GM12878 (cell line): ENCODE measurements around the gene CILP2. TPM values are rescaled to one million over a fixed set of nuclear protein-coding genes. Genes with fewer than 3 reads are reported as not detected.

Experiments used
- ATAC-seq: fragments of 200-7000 bp; cut with Tn5 transposase; 3 replicates; pipeline ENCODE4 v1.9.1; 2020; ENCODE audit warnings: mild to moderate bottlenecking, moderate library complexity
- BruUV-seq: library from RNA; stranded (reverse); fragments of 400-500 nt; replicated peaks from 2 replicates; lab custom pipeline; 2021; lab: Mats Ljungman, UMichigan
- CTCF ChIA-PET: fragments of 300-600 bp; sonication (Branson Sonifier 250); formaldehyde crosslinking; extraction: SDS; loops from one replicate; lab custom pipeline; 2021; ENCODE audit warnings: inconsistent platforms; lab: Yijun Ruan, JAX
- POLR2A ChIA-PET: fragments of 350-600 bp; formaldehyde crosslinking; extraction: SDS; loops from one replicate; lab custom pipeline; 2021; ENCODE audit warnings: inconsistent platforms; lab: Charles Lee
- RAD21 ChIA-PET: fragments of 300-600 bp; sonication (Branson Sonifier 250); formaldehyde crosslinking; loops from one replicate; lab custom pipeline; 2023; ENCODE audit warnings: antibody characterized with exemption; ENCODE audit not compliant: unreplicated experiment; lab: Charles Lee
- SMC1A ChIA-PET: fragments of 300-600 bp; sonication (Branson Sonifier 250); formaldehyde crosslinking; loops from one replicate; lab custom pipeline; 2023; ENCODE audit not compliant: unreplicated experiment, uncharacterized antibody; lab: Charles Lee
- DNase-seq: peaks from one replicate; pipeline ENCODE4 v3.0.0-alpha.2; 2011; ENCODE audit warnings: low read depth, low spot score
- FAIRE-seq: peaks from 3 replicates; lab custom pipeline; 2011; peaks lifted over from hg19 to GRCh38; lab: Jason Lieb, UNC
- H2AFZ ChIP-seq: 2 replicates; pipeline ENCODE4 v1.6.0; 2011; ENCODE audit warnings: low read depth, low read length, control low read depth; ENCODE audit not compliant: control insufficient read depth
- H3K27ac ChIP-seq: 2 replicates; pipeline ENCODE4 v1.5.1; 2011; ENCODE audit warnings: control low read depth; ENCODE audit not compliant: control insufficient read depth, insufficient read depth
- H3K27me3 ChIP-seq, 2 experiments: replicated peaks in 1 of 2; 2 replicates each; pipeline versions ENCODE4 v1.6.0 to v1.6.1; 2011; ENCODE audit warnings: low read length in 1 of 2; ENCODE audit not compliant: control insufficient read depth in 2 of 2, insufficient read depth in 2 of 2
- H3K36me3 ChIP-seq, 2 experiments: 2 replicates each; pipeline ENCODE4 v1.5.1; 2011; ENCODE audit warnings: low read length in 1 of 2; ENCODE audit not compliant: control insufficient read depth in 2 of 2, insufficient read depth in 2 of 2
- H3K4me1 ChIP-seq: 2 replicates; pipeline ENCODE4 v1.6.1; 2011; ENCODE audit warnings: mild to moderate bottlenecking, low read length, moderate library complexity, mixed read lengths; ENCODE audit not compliant: control insufficient read depth, insufficient read depth
- H3K4me2 ChIP-seq: 2 replicates; pipeline ENCODE4 v1.6.0; 2011; ENCODE audit warnings: control low read depth; ENCODE audit not compliant: control insufficient read depth, insufficient read depth
- H3K4me3 ChIP-seq: fragments of 200-600 bp; sonication (generic); 2 replicates; pipeline ENCODE4 v1.5.1; 2016
- H3K79me2 ChIP-seq: 2 replicates; pipeline ENCODE4 v1.6.0; 2011; ENCODE audit warnings: low read length; ENCODE audit not compliant: control insufficient read depth, insufficient read depth
- H3K9ac ChIP-seq: 2 replicates; pipeline ENCODE4 v1.8.0; 2011; ENCODE audit warnings: low read length, control low read depth, mixed read lengths; ENCODE audit not compliant: control insufficient read depth, insufficient read depth
- H3K9me3 ChIP-seq: replicated peaks from 3 replicates; pipeline ENCODE4 v1.5.1; 2011; ENCODE audit warnings: mild to moderate bottlenecking, low read length; ENCODE audit not compliant: control insufficient read depth, insufficient read depth
- H4K20me1 ChIP-seq: 2 replicates; pipeline ENCODE4 v1.6.0; 2011; ENCODE audit not compliant: control insufficient read depth, insufficient read depth
- CREB1 ChIP-seq: IDR thresholded peaks from 2 replicates; pipeline ENCODE4 v1.6.1; 2012; ENCODE audit warnings: low read depth, mild to moderate bottlenecking, inconsistent platforms
- CTCF ChIP-seq, 3 experiments: IDR thresholded peaks in 2 of 3; conservative IDR thresholded peaks in 1 of 3; 2 replicates each; pipeline ENCODE4 v1.5.1; 2011; ENCODE audit warnings: low read depth in 3 of 3, low read length in 3 of 3, mild to moderate bottlenecking in 3 of 3, control low read depth in 2 of 3, moderate library complexity in 2 of 3, inconsistent platforms in 1 of 3, mixed read lengths in 1 of 3; ENCODE audit not compliant: control insufficient read depth in 2 of 3, insufficient read depth in 1 of 3; ENCODE audit errors: extremely low read depth in 1 of 3
- E4F1 ChIP-seq: fragments of 450-650 bp; IDR thresholded peaks from 2 replicates; pipeline ENCODE4 v1.6.1; 2018; ENCODE audit warnings: borderline replicate concordance, mild to moderate bottlenecking; ENCODE audit not compliant: partially characterized antibody
- ETV6 ChIP-seq, 2 experiments: fragments of 450-650 bp in 1 of 2; IDR thresholded peaks in 1 of 2; conservative IDR thresholded peaks in 1 of 2; 2 replicates each; pipeline ENCODE4 v1.6.1; 2014; ENCODE audit warnings: antibody characterized with exemption in 1 of 2, borderline replicate concordance in 1 of 2, low read depth in 1 of 2, mild to moderate bottlenecking in 1 of 2, moderate library complexity in 1 of 2
- GABPA ChIP-seq: IDR thresholded peaks from 2 replicates; pipeline ENCODE4 v1.6.1; 2014; ENCODE audit warnings: antibody characterized with exemption, low read depth, mild to moderate bottlenecking, inconsistent platforms
- HDAC6 ChIP-seq: fragments of 200-600 bp; sonication (generic); IDR thresholded peaks from one replicate; pipeline ENCODE4 v1.8.0; 2017; ENCODE audit warnings: antibody characterized with exemption; ENCODE audit not compliant: unreplicated experiment
- KAT2A ChIP-seq: conservative IDR thresholded peaks from 2 replicates; pipeline ENCODE4 v1.6.1; 2011; ENCODE audit warnings: low read depth, low read length; ENCODE audit not compliant: control insufficient read depth
- MAX ChIP-seq: IDR thresholded peaks from 2 replicates; pipeline ENCODE4 v1.6.1; 2012; ENCODE audit warnings: low read depth, low read length, improper control_type of control experiment
- RAD21 ChIP-seq: IDR thresholded peaks from 2 replicates; pipeline ENCODE4 v1.6.1; 2011; ENCODE audit warnings: mild to moderate bottlenecking, low read depth, low read length, moderate library complexity; ENCODE audit not compliant: insufficient read depth
- RUNX3 ChIP-seq: IDR thresholded peaks from 2 replicates; pipeline ENCODE4 v1.6.1; 2012; ENCODE audit warnings: low read length, inconsistent platforms
- SMARCA5 ChIP-seq: fragments of 450-650 bp; IDR thresholded peaks from 2 replicates; pipeline ENCODE4 v1.6.1; 2017; ENCODE audit warnings: mild to moderate bottlenecking
- SMC3 ChIP-seq: IDR thresholded peaks from 2 replicates; pipeline ENCODE4 v1.6.1; 2011; ENCODE audit warnings: low read length, improper control_type of control experiment, borderline replicate concordance
- USF2 ChIP-seq: IDR thresholded peaks from 2 replicates; pipeline ENCODE4 v1.6.1; 2011; ENCODE audit warnings: low read depth, low read length, improper control_type of control experiment, borderline replicate concordance
- YY1 ChIP-seq: IDR thresholded peaks from 2 replicates; pipeline ENCODE4 v1.6.1; 2011; ENCODE audit warnings: low read depth, mild to moderate bottlenecking, low read length
- ZNF24 ChIP-seq: fragments of 450-650 bp; IDR thresholded peaks from 2 replicates; pipeline ENCODE4 v1.6.1; 2017; ENCODE audit warnings: antibody characterized with exemption, mild to moderate bottlenecking
- ZNF384 ChIP-seq: IDR thresholded peaks from 2 replicates; pipeline ENCODE4 v1.6.1; 2012; ENCODE audit warnings: low read depth, mild to moderate bottlenecking, low read length, improper control_type of control experiment, borderline replicate concordance
- WGBS: methylation state at CpG from one replicate; pipeline ENCODE4 v1.1.6; 2016; ENCODE audit warnings: low lambda C conversion rate; ENCODE audit not compliant: insufficient replicate concordance, insufficient coverage; ENCODE audit errors: missing lambda C conversion rate; 5-methylcytosine and 5-hydroxymethylcytosine counted together
- in situ Hi-C: fragments of 300-500 bp; cut with MboI; formaldehyde crosslinking; loops from 9 replicates; pipeline ENCODE4 v1.14.3; 2018; ENCODE audit warnings: mixed read lengths
- intact Hi-C: fragments of 100-400 bp; cut with micrococcal nuclease; formaldehyde crosslinking; loops from one replicate; pipeline ENCODE4 v1.14.2; 2022; ENCODE audit not compliant: unreplicated experiment
- polyA plus RNA-seq, 11 experiments: library from polyadenylated mRNA; depleted of rRNA in 4 of 11; unstranded in 6 of 11; stranded (reverse) in 5 of 11; fragments of >200 nt; fragmentation: Nextera tagmentation in 4 of 11; fragmentation: Illumina TruSeq in 1 of 11; extraction: Ambion mirVana in 4 of 11; extraction: Trizol in 1 of 11; gene quantifications; 1 replicate in 1 of 11; 2 replicates in 10 of 11; pipeline versions ENCODE4 v1.2.1 to v1.2.3, GENCODE V29; 2011 to 2016; ENCODE audit warnings: inconsistent platforms in 2 of 11, missing spikeins in 2 of 11, low read depth in 1 of 11
- total RNA-seq, 4 experiments: library from RNA; depleted of rRNA in 3 of 4; stranded (reverse); fragments of >200 nt in 3 of 4; fragmentation: Illumina TruSeq in 1 of 4; extraction: Trizol in 1 of 4; gene quantifications; 2 replicates each; pipeline versions ENCODE4 v1.2.1 to v1.2.3, GENCODE V29; 2013 to 2021

CILP2 gene
- total and polyA plus RNA-seq, 10 of the 15 experiments (the other 5 are each of a cell fraction or from before 2014, with no cell fraction given): 0.05 to 0.08 (median 0.06) TPM; not detected in 6

GRCh38 chr19:19490214-19490968 is 47.7 kb upstream of the CILP2 start:
- 29% methylated on average over 20 of the region's 20 CpGs for WGBS
- no peaks in the 10 kb centered on the region for H3K27me3 ChIP-seq
- H3K4me1 ChIP-seq: peaks cover 21% of the 10 kb centered on the region
- peak; percentile 98 for FAIRE-seq
- POLR2A ChIA-PET: interaction anchor here (0.6 to 3.1 kb wide), 7 partner anchors 26 to 130 kb away, joined by 3 to 16 read pairs (median 4); partner anchors contain the start of genes GATAD2A, NDUFA13 and TSSK6
- CTCF ChIA-PET: interaction anchor here (0.6 to 9.3 kb wide), 32 partner anchors 10 to 344 kb away, joined by 3 to 223 read pairs (median 6); partner anchors contain the start of genes BORCS8, GATAD2A, NDUFA13 and RFXANK
- peaks cover 9% of the 10 kb centered on the region for H3K79me2 ChIP-seq
- no peak overlapping the region for H3K27ac ChIP-seq
- BruUV-seq: no TSS peak
- no peak overlapping the region for H3K9ac ChIP-seq
- H2AFZ ChIP-seq: no peak overlapping the region
- in situ Hi-C loops (loop anchor here (5.0 to 10.0 kb wide), 2 partner anchors 123 to 346 kb away; no protein-coding TSS in a partner anchor), intact Hi-C loops (loop anchor here (1.0 kb wide), 3 partner anchors 123 to 344 kb away; no protein-coding TSS in a partner anchor)
- no peak overlapping the region for H3K4me3 ChIP-seq
- RAD21 ChIA-PET: interaction anchor here (0.5 to 4.8 kb wide), 26 partner anchors 10 to 345 kb away, joined by 3 to 72 read pairs (median 4); partner anchors contain the start of genes GATAD2A and NDUFA13
- no peaks in the 10 kb centered on the region for H3K9me3 ChIP-seq
- H4K20me1 ChIP-seq: no peaks in the 10 kb centered on the region
- DNase-seq: peak; percentile 51
- ATAC-seq: peak; percentile 72
- H3K4me2 ChIP-seq: no peak overlapping the region
- TF ChIP-seq ZNF384 (peak; percentile 52; the same call in 1 of the 2 replicates), CTCF (IDR thresholded peaks at IDR 0.05 in 2 of 3, conservative IDR thresholded peaks at IDR 0.05 in 1 of 3; ENCODE audit: control insufficient read depth in 2 of 3, extremely low read depth in 1 of 3, insufficient read depth in 1 of 3, low read depth in 3 of 3, low read length in 3 of 3) (peak; percentile 80 to 86 (median 82)), CREB1 (peak; percentile 25; the same call in 1 of the 2 replicates), SMARCA5 (peak; percentile 63; the same call in 1 of the 2 replicates), RAD21 (peak; percentile 95), KAT2A (no peak), RUNX3 (peak; percentile 24; the same call in 1 of the 2 replicates), ZNF24 (no peak), YY1 (peak; percentile 66), E4F1 (no peak), GABPA (no peak), SMC3 (peak; percentile 64; the same call in 1 of the 2 replicates), MAX (no peak), USF2 (no peak), HDAC6 (no peak), ETV6 (conservative IDR thresholded peaks at IDR 0.05 in 1 of 2, IDR thresholded peaks at IDR 0.05 in 1 of 2; ENCODE audit: borderline replicate concordance in 1 of 2, low read depth in 1 of 2) (no peak)
- SMC1A ChIA-PET: interaction anchor here (0.6 to 5.1 kb wide), 15 partner anchors 22 to 415 kb away, joined by 3 to 97 read pairs (median 7); partner anchors contain the start of gene GATAD2A
- H3K36me3 ChIP-seq: peaks cover 22 to 37% of the 10 kb centered on the region in 2 experiments; a peak in 3 of 4 replicates
